Endothelial cell of umbilical vein (primary cell): Measurements from ENCODE around the gene MCCC2. TPM values are rescaled to one million over a fixed set of nuclear protein-coding genes. Genes with fewer than 3 reads are reported as not detected.

Experiments used
- BruUV-seq: library from RNA; stranded (reverse); fragments of 400-500 nt; replicated peaks from 2 replicates; lab custom pipeline; 2021; lab: Mats Ljungman, UMichigan
- CTCF ChIA-PET: fragments of 300-600, 350-600 bp; sonication (Branson Sonifier 250); formaldehyde crosslinking; loops from one replicate; lab custom pipeline; 2021; ENCODE audit warnings: antibody characterized with exemption, inconsistent platforms; lab: Charles Lee
- POLR2A ChIA-PET: fragments of 300-600, 350-600 bp; sonication (Branson Sonifier 250); formaldehyde crosslinking; loops from one replicate; lab custom pipeline; 2021; ENCODE audit warnings: antibody characterized with exemption, inconsistent platforms; lab: Charles Lee
- DNase-seq: peaks from one replicate; pipeline ENCODE4 v3.0.0-alpha.2; 2011; ENCODE audit warnings: low read depth, low spot score
- FAIRE-seq: peaks from 2 replicates; lab custom pipeline; 2011; peaks lifted over from hg19 to GRCh38; lab: Jason Lieb, UNC
- H2AFZ ChIP-seq: 2 replicates; pipeline ENCODE4 v1.6.0; 2012; ENCODE audit warnings: low read depth, low read length, control low read depth, inconsistent platforms
- H3K27ac ChIP-seq: 2 replicates; pipeline ENCODE4 v1.5.1; 2011; ENCODE audit warnings: low read depth, mild to moderate bottlenecking, control low read depth, low read length, moderate library complexity; ENCODE audit not compliant: insufficient read depth
- H3K27me3 ChIP-seq, 2 experiments: 2 replicates each; pipeline versions ENCODE4 v1.6.0 to v1.6.1; 2011; ENCODE audit warnings: low read length in 2 of 2, mixed read lengths in 1 of 2; ENCODE audit not compliant: control insufficient read depth in 2 of 2, insufficient read depth in 2 of 2
- H3K36me3 ChIP-seq, 2 experiments: 2 replicates in 1 of 2; 3 replicates in 1 of 2; pipeline ENCODE4 v1.5.1; 2011; ENCODE audit warnings: low read length in 2 of 2, mild to moderate bottlenecking in 1 of 2, moderate library complexity in 1 of 2; ENCODE audit not compliant: control insufficient read depth in 2 of 2, insufficient read depth in 2 of 2; ENCODE audit errors: extremely low read depth in 1 of 2
- H3K4me1 ChIP-seq: 3 replicates; pipeline ENCODE4 v1.5.1; 2011; ENCODE audit warnings: mild to moderate bottlenecking, low read length; ENCODE audit not compliant: control insufficient read depth, insufficient read depth; ENCODE audit errors: extremely low read depth
- H3K4me2 ChIP-seq: 2 replicates; pipeline ENCODE4 v1.6.1; 2011; ENCODE audit warnings: low read length, control low read depth, mixed read lengths; ENCODE audit not compliant: insufficient read depth
- H3K4me3 ChIP-seq, 3 experiments: fragments of 200-600 bp in 1 of 3; sonication (generic), shearing (Covaris generic) in 1 of 3; replicated peaks in 1 of 3; 2 replicates each; pipeline ENCODE4 v1.5.1; 2011 to 2016; ENCODE audit warnings: control low read depth in 3 of 3, low read length in 3 of 3, mild to moderate bottlenecking in 2 of 3, inconsistent platforms in 1 of 3, low read depth in 1 of 3, moderate library complexity in 1 of 3; ENCODE audit not compliant: insufficient read depth in 1 of 3
- H3K79me2 ChIP-seq: 2 replicates; pipeline ENCODE4 v1.6.0; 2012; ENCODE audit warnings: low read length, inconsistent platforms; ENCODE audit not compliant: control insufficient read depth, insufficient read depth
- H3K9ac ChIP-seq: replicated peaks from 2 replicates; pipeline ENCODE3; 2011; ENCODE audit warnings: low read length, control low read depth; ENCODE audit not compliant: insufficient read depth; ENCODE audit errors: extremely low read depth
- H3K9me1 ChIP-seq: replicated peaks from 3 replicates; pipeline ENCODE4 v1.6.0; 2011; ENCODE audit warnings: mild to moderate bottlenecking, low read length; ENCODE audit not compliant: control insufficient read depth, insufficient read depth; ENCODE audit errors: extremely low read depth
- H3K9me3 ChIP-seq: replicated peaks from 2 replicates; pipeline ENCODE4 v1.5.1; 2012; ENCODE audit warnings: low read length, inconsistent platforms; ENCODE audit not compliant: control insufficient read depth, insufficient read depth
- H4K20me1 ChIP-seq: replicated peaks from 2 replicates; pipeline ENCODE3; 2011; ENCODE audit warnings: mild to moderate bottlenecking, low read length; ENCODE audit not compliant: control insufficient read depth, insufficient read depth; ENCODE audit errors: extremely low read depth
- EZH2 ChIP-seq: IDR thresholded peaks from 2 replicates; pipeline ENCODE4 v1.6.1; 2012; ENCODE audit warnings: borderline replicate concordance, low read depth, mild to moderate bottlenecking, moderate library complexity, low read length, inconsistent platforms; ENCODE audit not compliant: severe bottlenecking
- FOS ChIP-seq: IDR thresholded peaks from 2 replicates; pipeline ENCODE4 v1.6.1; 2011; ENCODE audit warnings: mild to moderate bottlenecking, low read length, moderate library complexity, borderline replicate concordance; ENCODE audit not compliant: insufficient read depth
- GATA2 ChIP-seq: IDR thresholded peaks from 2 replicates; pipeline ENCODE4 v1.7.0; 2011; ENCODE audit warnings: low read depth, mild to moderate bottlenecking, moderate library complexity, mixed read lengths, low read length; ENCODE audit not compliant: insufficient read length, insufficient read depth
- JUN ChIP-seq: IDR thresholded peaks from 2 replicates; pipeline ENCODE4 v1.6.1; 2011; ENCODE audit warnings: borderline replicate concordance, low read depth; ENCODE audit not compliant: insufficient read length, insufficient read depth
- MYC ChIP-seq: IDR thresholded peaks from one replicate; pipeline ENCODE4 v1.6.1; 2011; ENCODE audit warnings: mild to moderate bottlenecking, low read depth, low read length
- POLR2A ChIP-seq: IDR thresholded peaks from 2 replicates; pipeline ENCODE4 v1.6.1; 2012; ENCODE audit warnings: low read depth, mild to moderate bottlenecking, control low read depth, low read length
- POLR2AphosphoS5 ChIP-seq: IDR thresholded peaks from 2 replicates; pipeline ENCODE4 v1.6.1; 2012; ENCODE audit warnings: low read depth, mild to moderate bottlenecking, control low read depth, low read length, moderate library complexity; ENCODE audit not compliant: insufficient read depth
- dilution Hi-C: fragments of 300-500 bp; cut with MboI; formaldehyde crosslinking; loops from one replicate; pipeline ENCODE4 v1.15.0; 2019; ENCODE audit warnings: low sequenced_read_pairs; ENCODE audit not compliant: extremely low pct_ligation_motif_present
- intact Hi-C: fragments of 100-400 bp; cut with micrococcal nuclease; formaldehyde crosslinking; loops from one replicate; pipeline ENCODE4 v1.10.0; 2022
- polyA plus RNA-seq, 4 experiments: library from polyadenylated mRNA; depleted of rRNA in 3 of 4; stranded (reverse) in 3 of 4; unstranded in 1 of 4; fragments of >200 nt; gene quantifications; 2 replicates each; pipeline versions ENCODE4 v1.2.1 to v1.2.3, GENCODE V29; 2011 to 2012; ENCODE audit warnings: missing spikeins in 1 of 4
- total RNA-seq: library from RNA; stranded (reverse); gene quantifications from 2 replicates; pipeline ENCODE4 v1.2.3, GENCODE V29; 2021
- TF ChIP-seq, protein P1 (sequence below): IDR thresholded peaks from 2 replicates; pipeline ENCODE4 v1.6.1; 2011; ENCODE audit not compliant: insufficient read depth, insufficient read length
- TF ChIP-seq, protein P2 (sequence below), 2 donors: IDR thresholded peaks; 1 replicate in 1 of 2; 2 replicates in 1 of 2; pipeline ENCODE4 v1.5.1; 2011; ENCODE audit warnings: low read length in 2 of 2, mild to moderate bottlenecking in 2 of 2, moderate library complexity in 2 of 2, control low read depth in 1 of 2, inconsistent platforms in 1 of 2, low read depth in 1 of 2; ENCODE audit not compliant: insufficient read depth in 1 of 2; ENCODE audit errors: extremely low read depth in 1 of 2

MCCC2 gene
- total and polyA plus RNA-seq, 2 donors (not counting 3 experiments of a cell fraction or from before 2014, with no cell fraction given), result 27.9 to 28.6 TPM

DNA sequence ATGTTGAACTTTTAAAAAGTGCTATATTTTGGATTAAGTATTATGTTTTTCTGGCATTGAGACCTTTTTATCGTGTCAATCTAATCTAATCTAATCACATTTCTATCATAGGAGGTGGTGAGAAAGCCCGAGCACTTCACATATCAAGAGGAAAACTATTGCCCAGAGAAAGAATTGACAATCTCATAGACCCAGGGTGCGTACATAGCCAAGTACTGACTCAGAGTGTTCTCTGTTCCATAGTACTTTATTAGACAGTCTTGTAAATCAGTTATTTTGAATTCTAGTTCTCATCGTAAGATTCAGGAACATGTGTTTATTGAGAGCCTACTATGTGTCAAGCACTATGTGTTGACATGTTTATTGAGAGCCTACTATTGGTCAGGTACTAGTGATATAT is 9.0 kb downstream of the MCCC2 start:
- Histone ChIP-seq H3K9me3 (no peaks in the 10 kb centered on the region), H3K36me3 (peaks cover 0 to 7% of the 10 kb centered on the region in 2 experiments), H3K4me1 (peaks cover 18% of the 10 kb centered on the region), H3K79me2 (no peaks in the 10 kb centered on the region), H2AFZ (no peak overlapping the region), H3K4me2 (no peak overlapping the region), H3K9ac (no peak overlapping the region), H3K27me3 (no peaks in the 10 kb centered on the region), H4K20me1 (no peaks in the 10 kb centered on the region), H3K9me1 (no peaks in the 10 kb centered on the region), H3K4me3 (no peak overlapping the region), H3K27ac (no peak overlapping the region)
- no peak for DNase-seq
- no TSS peak for BruUV-seq
- POLR2A ChIA-PET, result no interaction called here
- dilution Hi-C loops, result no loop called here
- intact Hi-C loops, result no loop called here
- TF ChIP-seq JUN (no peak), GATA2 (no peak), POLR2AphosphoS5 (no peak), MYC (no peak), POLR2A (no peak), EZH2 (no peak), FOS (no peak)
- TF ChIP-seq, protein P1, sequence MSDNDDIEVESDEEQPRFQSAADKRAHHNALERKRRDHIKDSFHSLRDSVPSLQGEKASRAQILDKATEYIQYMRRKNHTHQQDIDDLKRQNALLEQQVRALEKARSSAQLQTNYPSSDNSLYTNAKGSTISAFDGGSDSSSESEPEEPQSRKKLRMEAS, result no peak
- TF ChIP-seq, protein P2, sequence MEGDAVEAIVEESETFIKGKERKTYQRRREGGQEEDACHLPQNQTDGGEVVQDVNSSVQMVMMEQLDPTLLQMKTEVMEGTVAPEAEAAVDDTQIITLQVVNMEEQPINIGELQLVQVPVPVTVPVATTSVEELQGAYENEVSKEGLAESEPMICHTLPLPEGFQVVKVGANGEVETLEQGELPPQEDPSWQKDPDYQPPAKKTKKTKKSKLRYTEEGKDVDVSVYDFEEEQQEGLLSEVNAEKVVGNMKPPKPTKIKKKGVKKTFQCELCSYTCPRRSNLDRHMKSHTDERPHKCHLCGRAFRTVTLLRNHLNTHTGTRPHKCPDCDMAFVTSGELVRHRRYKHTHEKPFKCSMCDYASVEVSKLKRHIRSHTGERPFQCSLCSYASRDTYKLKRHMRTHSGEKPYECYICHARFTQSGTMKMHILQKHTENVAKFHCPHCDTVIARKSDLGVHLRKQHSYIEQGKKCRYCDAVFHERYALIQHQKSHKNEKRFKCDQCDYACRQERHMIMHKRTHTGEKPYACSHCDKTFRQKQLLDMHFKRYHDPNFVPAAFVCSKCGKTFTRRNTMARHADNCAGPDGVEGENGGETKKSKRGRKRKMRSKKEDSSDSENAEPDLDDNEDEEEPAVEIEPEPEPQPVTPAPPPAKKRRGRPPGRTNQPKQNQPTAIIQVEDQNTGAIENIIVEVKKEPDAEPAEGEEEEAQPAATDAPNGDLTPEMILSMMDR (IDR thresholded peaks at IDR 0.05; ENCODE audit: extremely low read depth in 1 of 2, insufficient read depth in 1 of 2, low read depth in 1 of 2, low read length in 2 of 2), result no peak
- CTCF ChIA-PET, result no interaction called here
- no peak for FAIRE-seq
